Ovary (tissue), 9 donors: ENCODE results near the gene SERP1. TPM values are rescaled to one million over a fixed set of nuclear protein-coding genes. Genes with fewer than 3 reads are reported as not detected.

ENCODE experiments used
- DNase-seq, 5 donors: peaks; one replicate each; pipeline ENCODE4 v3.0.0-alpha.2; 2019 to 2020
- H3K27ac ChIP-seq, 2 donors: fragments of 200-600 bp; one replicate each; pipeline versions ENCODE4 v1.5.1 to v1.8.0; 2019 to 2022
- H3K27me3 ChIP-seq: fragments of 200-600 bp; one replicate; pipeline ENCODE4 v1.8.0; 2022
- H3K36me3 ChIP-seq: fragments of 200-600 bp; sonication (generic); one replicate; pipeline ENCODE4 v1.5.1; 2019
- H3K4me1 ChIP-seq: one replicate; pipeline ENCODE4 v1.8.1; 2013; ENCODE audit warnings: mild to moderate bottlenecking, moderate library complexity; ENCODE audit not compliant: insufficient read depth
- H3K4me3 ChIP-seq: fragments of 200-600 bp; sonication (generic); one replicate; pipeline ENCODE4 v1.5.1; 2017
- H3K9me3 ChIP-seq, 2 donors: fragments of 200-600 bp in 1 of 2; sonication (generic) in 1 of 2; one replicate each; pipeline versions ENCODE4 v1.5.1 to v1.8.1; 2013 to 2019; ENCODE audit warnings: mild to moderate bottlenecking in 1 of 2, moderate library complexity in 1 of 2
- EP300 ChIP-seq: sonication (generic); formaldehyde crosslinking; IDR thresholded peaks from one replicate; pipeline ENCODE4 v1.6.1; 2017; ENCODE audit warnings: antibody characterized with exemption
- POLR2A ChIP-seq: fragments of 450-650 bp; IDR thresholded peaks from one replicate; pipeline ENCODE4 v1.6.1; 2017; ENCODE audit warnings: antibody characterized with exemption, mild to moderate bottlenecking, moderate library complexity
- WGBS, 3 donors: extraction: QIAGEN DNeasy Blood & Tissue Kit in 1 of 3; methylation state at CpG; one replicate each; pipeline versions ENCODE4 v1.1.5 to v1.1.7; 2013 to 2017; 5-methylcytosine and 5-hydroxymethylcytosine counted together
- intact Hi-C, 4 donors: fragments of 100-400 bp; cut with DNase I; formaldehyde crosslinking; loops; one replicate each; pipeline versions ENCODE4 v1.11.0 to v1.15.1; 2022 to 2023
- polyA plus RNA-seq, 2 donors: library from polyadenylated mRNA; stranded (reverse); fragments of 200-250 nt in 1 of 2; fragments of 350-450 nt in 1 of 2; fragmentation: Illumina TruSeq in 1 of 2; extraction: RNeasy Lipid Tissue Mini Kit (QIAGEN cat#74804) in 1 of 2; gene quantifications; one replicate each; pipeline ENCODE4 v1.2.3, GENCODE V29; 2013 to 2014
- total RNA-seq, 7 donors: library from RNA; depleted of rRNA in 2 of 7; stranded (reverse); fragments of >200 nt in 2 of 7; fragmentation: NEBNext Ultra II Directional in 3 of 7; extraction: Animal tissue kit (Norgen Biotek cat#: 25700) in 3 of 7; gene quantifications; one replicate each; pipeline versions ENCODE4 v1.1.0 to v1.2.4, GENCODE V29; 2016 to 2023
- TF ChIP-seq, protein P1 (sequence below), 3 donors: fragments of 450-650 bp in 2 of 3; fragments of 200-600 bp in 1 of 3; IDR thresholded peaks; one replicate each; pipeline versions ENCODE4 v1.5.1 to v1.8.0; 2016 to 2022; ENCODE audit warnings: antibody characterized with exemption in 3 of 3, mild to moderate bottlenecking in 1 of 3
- donor health status: DM: no; HTN: no; CAD: no; lungs with moderate emphysema.
- donor health status: DM: no; HTN: no; CAD: no.
- donor health status: Bipolar disorder and iron deficiency.
- donor health status: DM: yes; HTN: yes; CAD: no.
- donor health status: DM: no; HTN: no; CAD: no.
- donor health status: DM: yes; HTN: yes; CAD: no.

Gene SERP1
- total and polyA plus RNA-seq, 9 donors = 74.9 to 638 (median 113) TPM

DNA sequence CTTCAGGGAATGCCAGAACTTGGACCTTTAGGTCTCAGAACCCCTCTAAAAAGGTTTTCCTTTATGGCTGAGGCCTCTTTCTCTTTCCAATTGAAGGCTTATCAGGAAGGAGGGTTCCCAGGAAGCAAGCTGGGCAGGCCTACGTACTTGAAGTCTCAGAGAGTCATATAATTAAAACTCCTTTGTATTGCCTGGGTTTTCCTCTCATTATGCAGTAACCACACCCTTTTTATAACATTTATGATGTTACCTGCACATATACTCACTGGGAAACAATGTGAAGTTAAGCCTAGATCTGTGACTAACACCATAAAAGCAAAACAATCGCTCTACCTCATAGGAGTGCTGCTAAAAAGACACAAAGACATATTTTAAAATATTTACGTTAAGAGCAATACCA lies 27.3 kb downstream of the SERP1 start:
- Histone ChIP-seq H3K36me3 (no peaks in the 10 kb centered on the region), H3K27me3 (no peaks in the 10 kb centered on the region), H3K27ac (no peak overlapping the region), H3K4me3 (no peak overlapping the region), H3K4me1 (no peaks in the 10 kb centered on the region), H3K9me3 (no peaks in the 10 kb centered on the region)
- 90 to 94% (median 94%) methylated on average over 3 of the region's 3 CpGs for WGBS, 3 donors
- DNase-seq = no peak
- intact Hi-C loops = no loop called here
- TF ChIP-seq POLR2A = no peak
- no peak for TF ChIP-seq EP300
- TF ChIP-seq, protein P1, sequence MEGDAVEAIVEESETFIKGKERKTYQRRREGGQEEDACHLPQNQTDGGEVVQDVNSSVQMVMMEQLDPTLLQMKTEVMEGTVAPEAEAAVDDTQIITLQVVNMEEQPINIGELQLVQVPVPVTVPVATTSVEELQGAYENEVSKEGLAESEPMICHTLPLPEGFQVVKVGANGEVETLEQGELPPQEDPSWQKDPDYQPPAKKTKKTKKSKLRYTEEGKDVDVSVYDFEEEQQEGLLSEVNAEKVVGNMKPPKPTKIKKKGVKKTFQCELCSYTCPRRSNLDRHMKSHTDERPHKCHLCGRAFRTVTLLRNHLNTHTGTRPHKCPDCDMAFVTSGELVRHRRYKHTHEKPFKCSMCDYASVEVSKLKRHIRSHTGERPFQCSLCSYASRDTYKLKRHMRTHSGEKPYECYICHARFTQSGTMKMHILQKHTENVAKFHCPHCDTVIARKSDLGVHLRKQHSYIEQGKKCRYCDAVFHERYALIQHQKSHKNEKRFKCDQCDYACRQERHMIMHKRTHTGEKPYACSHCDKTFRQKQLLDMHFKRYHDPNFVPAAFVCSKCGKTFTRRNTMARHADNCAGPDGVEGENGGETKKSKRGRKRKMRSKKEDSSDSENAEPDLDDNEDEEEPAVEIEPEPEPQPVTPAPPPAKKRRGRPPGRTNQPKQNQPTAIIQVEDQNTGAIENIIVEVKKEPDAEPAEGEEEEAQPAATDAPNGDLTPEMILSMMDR (IDR thresholded peaks at IDR 0.05) = no peak

DNA sequence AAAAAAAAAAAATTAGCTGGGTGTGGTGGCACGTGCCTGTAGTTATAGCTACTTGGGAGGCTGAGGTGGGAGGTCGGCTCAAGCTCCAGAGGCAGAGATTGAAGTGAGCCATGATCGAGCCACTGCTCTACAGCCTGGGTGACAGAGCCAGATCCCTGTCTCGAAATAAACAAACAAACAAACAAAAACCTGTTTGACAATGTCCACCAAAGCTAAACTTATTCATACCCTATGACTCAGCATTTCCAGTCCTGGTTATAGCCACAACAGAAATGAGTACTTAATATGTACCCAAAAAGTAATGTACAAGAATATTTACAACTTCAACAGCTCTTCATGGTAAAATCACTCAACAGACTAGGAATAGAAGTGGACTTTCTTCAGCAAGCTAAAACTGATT lies 31.1 kb downstream of the SERP1 start:
- TF ChIP-seq POLR2A (no peak), EP300 (no peak)
- TF ChIP-seq, protein P1 (IDR thresholded peaks at IDR 0.05) = no peak
- WGBS, 3 donors = 94 to 95% (median 94%) methylated on average over 4 of the region's 4 CpGs
- intact Hi-C loops = no loop called here

DNA sequence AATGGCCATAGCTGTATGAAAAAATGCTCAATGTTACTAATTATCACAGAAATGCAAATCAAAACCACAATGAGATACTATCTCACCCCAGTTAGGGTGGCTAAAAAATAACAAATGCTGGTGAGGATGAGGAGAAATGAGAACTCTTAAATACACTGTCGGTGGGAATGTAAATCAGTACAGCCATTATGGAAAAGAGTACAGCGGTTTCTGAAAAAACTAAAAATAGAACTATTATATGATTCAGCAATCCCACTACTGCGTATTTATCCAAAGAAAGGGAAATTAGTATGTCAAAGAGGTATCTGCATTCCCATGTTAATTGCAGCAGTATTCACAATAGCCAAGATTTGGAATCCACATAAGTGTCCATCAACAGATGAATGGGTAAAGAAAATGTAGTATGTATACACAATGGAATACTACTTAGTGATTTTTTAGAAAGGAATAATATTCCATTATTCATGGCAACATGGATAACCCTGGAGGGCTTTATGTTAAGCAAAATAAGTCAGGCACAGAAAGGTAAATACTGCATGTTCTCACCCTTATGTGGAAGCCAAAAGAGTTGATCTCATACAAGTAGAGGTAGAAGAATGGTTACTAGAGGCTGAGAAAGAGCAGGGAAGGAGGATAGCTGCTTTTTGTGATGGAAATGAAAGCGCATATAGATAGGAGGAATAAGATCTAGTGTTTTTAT lies 35.0 kb downstream of the SERP1 start:
- no peaks in the 10 kb centered on the region for H3K4me1 ChIP-seq
- H3K4me3 ChIP-seq = no peak overlapping the region
- DNase-seq = no peak
- H3K9me3 ChIP-seq = no peaks in the 10 kb centered on the region
- H3K27ac ChIP-seq = no peak overlapping the region
- intact Hi-C loops = no loop called here
- no peaks in the 10 kb centered on the region for H3K36me3 ChIP-seq
- TF ChIP-seq EP300 = no peak
- no peak for TF ChIP-seq POLR2A
- TF ChIP-seq, protein P1 (IDR thresholded peaks at IDR 0.05) = no peak
- H3K27me3 ChIP-seq = no peaks in the 10 kb centered on the region
- WGBS, 3 donors = 73 to 83% (median 81%) methylated on average over 4 of the region's 4 CpGs

More for the DNA sequence above, 31.1 kb downstream of the SERP1 start:
- Histone ChIP-seq H3K27me3 (no peaks in the 10 kb centered on the region), H3K4me1 (no peaks in the 10 kb centered on the region), H3K27ac (no peak overlapping the region), H3K4me3 (no peak overlapping the region), H3K36me3 (no peaks in the 10 kb centered on the region), H3K9me3 (no peaks in the 10 kb centered on the region)
- DNase-seq = no peak

DNA sequence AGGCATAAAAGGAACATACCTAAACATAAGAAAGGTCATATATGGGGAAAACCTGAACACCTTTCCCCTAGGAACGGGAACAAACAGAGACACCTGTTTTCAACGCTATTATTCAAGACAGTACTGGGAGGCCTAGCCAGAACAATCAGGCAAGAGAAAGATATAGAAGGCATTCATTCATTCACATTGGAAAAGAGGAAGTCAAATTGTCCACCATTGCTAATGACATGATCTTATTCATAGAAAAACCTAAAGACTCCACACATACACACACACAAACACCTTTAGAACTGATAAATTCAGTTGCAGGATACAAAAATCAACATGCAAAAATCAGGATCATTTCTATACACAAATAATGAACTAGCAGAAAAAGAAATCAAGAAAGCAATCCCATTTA lies 36.5 kb downstream of the SERP1 start:
- Histone ChIP-seq H3K4me3 (no peak overlapping the region), H3K4me1 (no peaks in the 10 kb centered on the region), H3K9me3 (no peaks in the 10 kb centered on the region), H3K36me3 (no peaks in the 10 kb centered on the region), H3K27ac (no peak overlapping the region), H3K27me3 (no peaks in the 10 kb centered on the region)
- intact Hi-C loops = no loop called here
- TF ChIP-seq POLR2A (no peak), EP300 (no peak)
- TF ChIP-seq, protein P1 (IDR thresholded peaks at IDR 0.05) = no peak
- 92 to 94% (median 92%) methylated on average over 2 of the region's 2 CpGs for WGBS, 3 donors
- no peak for DNase-seq
